Keratinocyte (primary cell): ENCODE measurements around the gene UBIAD1. TPM values are rescaled to one million over a fixed set of nuclear protein-coding genes. Genes with fewer than 3 reads are reported as not detected.

Source experiments
- DNase-seq: peaks from one replicate; pipeline ENCODE4 v3.0.0-alpha.2; 2011; ENCODE audit warnings: low read depth, missing footprints, low spot score
- FAIRE-seq: peaks from 2 replicates; lab custom pipeline; 2011; peaks lifted over from hg19 to GRCh38; lab: Jason Lieb, UNC
- H2AFZ ChIP-seq: 2 replicates; pipeline ENCODE4 v1.6.0; 2012; ENCODE audit warnings: low read length, control low read depth, inconsistent platforms; ENCODE audit not compliant: control insufficient read depth
- H3K27ac ChIP-seq: 2 replicates; pipeline ENCODE4 v1.5.1; 2011; ENCODE audit warnings: low read length; ENCODE audit not compliant: control insufficient read depth, insufficient read depth
- H3K27me3 ChIP-seq: 3 replicates; pipeline ENCODE4 v1.6.0; 2011; ENCODE audit warnings: low read length; ENCODE audit not compliant: control insufficient read depth, insufficient read depth; ENCODE audit errors: extremely low read depth
- H3K36me3 ChIP-seq, 2 experiments: 2 replicates in 1 of 2; 3 replicates in 1 of 2; pipeline ENCODE4 v1.5.1; 2011; ENCODE audit warnings: low read length in 2 of 2, mild to moderate bottlenecking in 1 of 2; ENCODE audit not compliant: control insufficient read depth in 2 of 2, insufficient read depth in 2 of 2; ENCODE audit errors: extremely low read depth in 1 of 2
- H3K4me1 ChIP-seq: 3 replicates; pipeline ENCODE4 v1.5.1; 2011; ENCODE audit warnings: low read length; ENCODE audit not compliant: control insufficient read depth, insufficient read depth; ENCODE audit errors: extremely low read depth
- H3K4me2 ChIP-seq: 3 replicates; pipeline ENCODE4 v1.6.0; 2011; ENCODE audit warnings: low read depth, low read length; ENCODE audit not compliant: control insufficient read depth, insufficient read depth; ENCODE audit errors: extremely low read depth
- H3K4me3 ChIP-seq, 3 experiments: fragments of 200-600 bp in 1 of 3; sonication (generic) in 1 of 3; 2 replicates in 2 of 3; 3 replicates in 1 of 3; pipeline ENCODE4 v1.5.1; 2011 to 2016; ENCODE audit warnings: low read length in 3 of 3, mild to moderate bottlenecking in 3 of 3, control low read depth in 2 of 3, inconsistent platforms in 1 of 3, low read depth in 1 of 3, mixed read lengths in 1 of 3, mixed run types in 1 of 3, moderate library complexity in 1 of 3; ENCODE audit not compliant: control insufficient read depth in 2 of 3, insufficient read depth in 2 of 3; ENCODE audit errors: extremely low read depth in 1 of 3
- H3K79me2 ChIP-seq: 2 replicates; pipeline ENCODE4 v1.6.0; 2012; ENCODE audit warnings: low read length; ENCODE audit not compliant: control insufficient read depth, insufficient read depth
- H3K9ac ChIP-seq: 3 replicates; pipeline ENCODE4 v1.6.0; 2011; ENCODE audit warnings: low read length; ENCODE audit not compliant: control insufficient read depth, insufficient read depth; ENCODE audit errors: extremely low read depth
- H3K9me1 ChIP-seq: 3 replicates; pipeline ENCODE4 v1.6.0; 2011; ENCODE audit warnings: low read length; ENCODE audit not compliant: control insufficient read depth, insufficient read depth; ENCODE audit errors: extremely low read depth
- H3K9me3 ChIP-seq: 2 replicates; pipeline ENCODE4 v1.5.1; 2012; ENCODE audit warnings: low read depth, low read length; ENCODE audit not compliant: control insufficient read depth
- H4K20me1 ChIP-seq: 3 replicates; pipeline ENCODE4 v1.6.0; 2011; ENCODE audit warnings: low read length; ENCODE audit not compliant: control insufficient read depth, insufficient read depth; ENCODE audit errors: extremely low read depth
- CTCF ChIP-seq, 3 experiments: IDR thresholded peaks in 1 of 3; conservative IDR thresholded peaks in 1 of 3; optimal IDR thresholded peaks in 1 of 3; 2 replicates in 2 of 3; 3 replicates in 1 of 3; pipeline versions ENCODE3 to v1.5.1; 2011; ENCODE audit warnings: low read length in 3 of 3, mild to moderate bottlenecking in 3 of 3, moderate library complexity in 2 of 3, control low read depth in 1 of 3, inconsistent platforms in 1 of 3; ENCODE audit not compliant: insufficient read depth in 2 of 3; ENCODE audit errors: extremely low read depth in 1 of 3
- EZH2 ChIP-seq: IDR thresholded peaks from one replicate; pipeline ENCODE4 v1.6.1; 2012; ENCODE audit warnings: inconsistent platforms, mild to moderate bottlenecking, low read length, moderate library complexity
- dilution Hi-C: fragments of 300-500 bp; cut with MboI; formaldehyde crosslinking; loops from one replicate; pipeline ENCODE4 v1.7.0; 2020; ENCODE audit warnings: low sequenced_read_pairs; ENCODE audit not compliant: extremely low pct_ligation_motif_present
- polyA plus RNA-seq, 5 experiments: library from polyadenylated mRNA; depleted of rRNA in 3 of 5; stranded (reverse) in 3 of 5; stranded (forward) in 1 of 5; unstranded in 1 of 5; fragments of >200 nt; gene quantifications; 1 replicate in 1 of 5; 2 replicates in 3 of 5; 3 replicates in 1 of 5; pipeline versions ENCODE4 v1.2.1 to v1.2.3, GENCODE V29; 2011 to 2012; ENCODE audit warnings: missing spikeins in 2 of 5, low read depth in 1 of 5, low replicate concordance in 1 of 5

UBIAD1 gene
- polyA plus RNA-seq, 1 donor (not counting 4 experiments of a cell fraction or from before 2014, with no cell fraction given): 9.9 TPM

DNA sequence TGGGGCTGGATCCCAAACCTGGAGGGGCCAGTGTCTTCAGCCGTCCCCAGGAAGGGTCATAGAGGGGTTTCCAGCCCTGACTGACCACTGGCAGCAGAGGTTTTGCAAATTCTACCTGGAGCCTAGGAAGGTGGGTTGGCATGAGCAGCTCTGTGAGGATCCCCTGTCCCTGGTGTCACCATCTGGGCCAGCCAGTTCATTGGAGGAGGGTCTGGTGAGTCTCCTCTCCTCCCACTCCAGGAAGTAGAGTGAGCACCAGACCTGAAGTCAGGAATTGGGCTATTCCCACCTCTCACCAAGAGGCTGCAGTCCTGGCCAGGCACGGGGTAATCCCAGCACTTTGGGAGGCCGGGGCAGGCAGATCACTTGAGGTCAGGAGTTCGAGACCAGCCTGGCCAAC is 57.4 kb downstream of the UBIAD1 start:
- TF ChIP-seq CTCF (optimal IDR thresholded peaks at IDR 0.05 in 1 of 3, IDR thresholded peaks at IDR 0.05 in 1 of 3, conservative IDR thresholded peaks at IDR 0.05 in 1 of 3; ENCODE audit: extremely low read depth in 1 of 3, insufficient read depth in 2 of 3, low read length in 3 of 3): no peak
- no peak for TF ChIP-seq EZH2
- DNase-seq (no peak), FAIRE-seq (no peak)
- H3K4me3 ChIP-seq: no peak overlapping the region
- H3K9ac ChIP-seq: no peak overlapping the region
- no peaks in the 10 kb centered on the region for H4K20me1 ChIP-seq
- H3K9me3 ChIP-seq: no peaks in the 10 kb centered on the region
- H3K79me2 ChIP-seq: no peaks in the 10 kb centered on the region
- dilution Hi-C loops: no loop called here
- H3K27me3 ChIP-seq: no peaks in the 10 kb centered on the region
- H3K4me1 ChIP-seq: no peaks in the 10 kb centered on the region
- no peak overlapping the region for H3K27ac ChIP-seq
- no peak overlapping the region for H2AFZ ChIP-seq
- no peaks in the 10 kb centered on the region for H3K36me3 ChIP-seq
- no peak overlapping the region for H3K4me2 ChIP-seq
- no peaks in the 10 kb centered on the region for H3K9me1 ChIP-seq

GRCh38 chr1:11331036-11331944 is 58.3 kb downstream of the UBIAD1 start:
- Histone ChIP-seq H4K20me1 (no peaks in the 10 kb centered on the region), H3K36me3 (no peaks in the 10 kb centered on the region), H3K9ac (no peak overlapping the region), H3K9me1 (no peaks in the 10 kb centered on the region), H3K4me2 (no peak overlapping the region), H3K27me3 (no peaks in the 10 kb centered on the region), H3K9me3 (no peaks in the 10 kb centered on the region), H3K4me3 (no peak overlapping the region), H3K27ac (no peak overlapping the region), H2AFZ (no peak overlapping the region), H3K79me2 (no peaks in the 10 kb centered on the region), H3K4me1 (no peaks in the 10 kb centered on the region)
- FAIRE-seq (no peak), DNase-seq (no peak)
- TF ChIP-seq EZH2: no peak
- TF ChIP-seq CTCF (optimal IDR thresholded peaks at IDR 0.05 in 1 of 3, IDR thresholded peaks at IDR 0.05 in 1 of 3, conservative IDR thresholded peaks at IDR 0.05 in 1 of 3; ENCODE audit: extremely low read depth in 1 of 3, insufficient read depth in 2 of 3, low read length in 3 of 3): no peak
- dilution Hi-C loops: no loop called here
